Endothelial cell of umbilical vein (primary cell): ENCODE data around the gene HTR1E.

Experiments
- EZH2 ChIP-seq: IDR thresholded peaks from 2 replicates; pipeline ENCODE4 v1.6.1; 2012; ENCODE audit warnings: borderline replicate concordance, low read depth, mild to moderate bottlenecking, moderate library complexity, low read length, inconsistent platforms; ENCODE audit not compliant: severe bottlenecking
- MAX ChIP-seq: IDR thresholded peaks from 2 replicates; pipeline ENCODE4 v1.6.1; 2011; ENCODE audit not compliant: insufficient read depth, insufficient read length

- no peak for TF ChIP-seq MAX
- no peak for TF ChIP-seq EZH2
These were observed 89.7 kb downstream of the HTR1E start for GRCh38 chr6:87027021-87027420.
